OCI-LY3 (cell line): ENCODE results near the gene HAS3.

ENCODE experiments used
- H2AFZ ChIP-seq: fragments of 200-600, 300-600 bp; shearing (Covaris generic); 2 replicates; pipeline ENCODE4 v1.6.0; 2014; ENCODE audit warnings: antibody characterized with exemption, low read depth, low read length
- H3K27ac ChIP-seq: fragments of 200-600, 300-600 bp; sonication (generic); 2 replicates; pipeline ENCODE4 v1.5.1; 2014; ENCODE audit warnings: mild to moderate bottlenecking, low read length, moderate library complexity, mixed read lengths
- H3K27me3 ChIP-seq: fragments of 200-600, 300-600 bp; sonication (generic); 2 replicates; pipeline ENCODE4 v1.6.1; 2014; ENCODE audit warnings: low read depth, low read length, mixed read lengths
- H3K36me3 ChIP-seq: fragments of 200-600, 300-600 bp; sonication (generic); replicated peaks from 2 replicates; pipeline ENCODE3; 2014; ENCODE audit warnings: low read depth, low read length, mixed read lengths
- H3K4me1 ChIP-seq: fragments of 300-600, 200-600 bp; sonication (generic); 2 replicates; pipeline ENCODE4 v1.6.1; 2014; ENCODE audit warnings: low read length, mixed read lengths
- H3K4me2 ChIP-seq: fragments of 200-600, 300-600 bp; sonication (generic); 2 replicates; pipeline ENCODE4 v1.6.1; 2014; ENCODE audit warnings: low read length, mixed read lengths
- H3K4me3 ChIP-seq: fragments of 300-600, 200-600 bp; sonication (generic); 2 replicates; pipeline ENCODE4 v1.5.1; 2014; ENCODE audit warnings: antibody characterized with exemption, mild to moderate bottlenecking, low read length, moderate library complexity
- H3K79me2 ChIP-seq: fragments of 300-600, 200-600 bp; shearing (Covaris generic); 2 replicates; pipeline ENCODE4 v1.6.1; 2014; ENCODE audit warnings: mild to moderate bottlenecking, low read length, mixed read lengths
- H3K9ac ChIP-seq: fragments of 300-600, 200-600 bp; shearing (Covaris generic); 2 replicates; pipeline ENCODE4 v1.6.0; 2014; ENCODE audit warnings: mild to moderate bottlenecking, low read length, moderate library complexity
- H3K9me3 ChIP-seq: fragments of 200-600, 300-600 bp; shearing (Covaris generic); 2 replicates; pipeline ENCODE4 v1.6.1; 2014; ENCODE audit warnings: low read length, mixed read lengths; ENCODE audit not compliant: insufficient read depth
- H4K20me1 ChIP-seq: fragments of 200-600, 300-600 bp; sonication (generic); 2 replicates; pipeline ENCODE4 v1.6.1; 2016; ENCODE audit warnings: low read length, mixed read lengths; ENCODE audit not compliant: insufficient read depth
- EZH2phosphoT487 ChIP-seq: fragments of 200-600 bp; shearing (Covaris generic); IDR thresholded peaks from 2 replicates; pipeline ENCODE4 v1.6.1; 2018; ENCODE audit warnings: antibody characterized with exemption, mixed run types, low read depth
- TF ChIP-seq, protein P1 (sequence below): fragments of 200-600, 300-600 bp; sonication (generic); IDR thresholded peaks from 2 replicates; pipeline ENCODE4 v1.5.1; 2014; ENCODE audit warnings: antibody characterized with exemption, low read length, low read depth

Gene HAS3

DNA sequence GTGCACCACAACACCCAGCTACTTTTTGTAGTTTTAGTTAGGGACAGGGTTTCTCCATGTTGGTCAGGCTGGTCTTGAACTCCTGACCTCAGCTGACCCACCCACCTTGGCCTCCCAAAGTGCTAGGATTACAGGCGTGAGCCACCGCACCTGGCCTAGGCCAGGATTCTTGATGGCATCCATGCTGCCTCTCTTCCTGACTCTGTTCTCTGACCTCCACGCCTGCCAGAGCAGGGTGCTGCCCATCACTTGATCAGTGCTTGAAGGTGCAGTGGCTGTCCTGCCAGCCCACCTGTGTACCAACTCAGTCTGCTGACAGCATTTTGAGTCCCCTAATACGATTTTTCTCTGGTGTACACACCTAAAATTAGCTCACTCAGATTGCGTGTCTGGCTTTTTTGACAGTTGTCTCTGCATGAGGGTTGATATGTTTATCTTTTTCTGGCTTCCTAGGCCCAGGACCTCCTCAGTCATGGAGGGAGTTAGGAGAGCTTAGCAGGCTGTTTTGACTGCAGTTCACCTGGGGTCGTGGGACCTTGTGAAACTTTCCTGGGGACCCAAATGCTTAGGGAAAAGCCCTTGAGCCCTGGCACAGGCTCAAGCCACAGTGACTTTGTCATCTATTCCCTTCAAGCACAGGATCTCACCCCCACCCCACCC is 5.9 kb downstream of the HAS3 start:
- no peak overlapping the region for H3K27ac ChIP-seq
- H3K9ac ChIP-seq: no peak overlapping the region
- no peak overlapping the region for H3K4me3 ChIP-seq
- H3K79me2 ChIP-seq: no peaks in the 10 kb centered on the region
- no peaks in the 10 kb centered on the region for H3K27me3 ChIP-seq
- H3K9me3 ChIP-seq: no peaks in the 10 kb centered on the region
- peaks cover 5% of the 10 kb centered on the region; the same call in 1 of the 2 replicates for H3K4me1 ChIP-seq
- no peak overlapping the region for H2AFZ ChIP-seq
- H3K4me2 ChIP-seq: no peak overlapping the region
- H3K36me3 ChIP-seq: peaks cover 3% of the 10 kb centered on the region
- TF ChIP-seq, protein P1, sequence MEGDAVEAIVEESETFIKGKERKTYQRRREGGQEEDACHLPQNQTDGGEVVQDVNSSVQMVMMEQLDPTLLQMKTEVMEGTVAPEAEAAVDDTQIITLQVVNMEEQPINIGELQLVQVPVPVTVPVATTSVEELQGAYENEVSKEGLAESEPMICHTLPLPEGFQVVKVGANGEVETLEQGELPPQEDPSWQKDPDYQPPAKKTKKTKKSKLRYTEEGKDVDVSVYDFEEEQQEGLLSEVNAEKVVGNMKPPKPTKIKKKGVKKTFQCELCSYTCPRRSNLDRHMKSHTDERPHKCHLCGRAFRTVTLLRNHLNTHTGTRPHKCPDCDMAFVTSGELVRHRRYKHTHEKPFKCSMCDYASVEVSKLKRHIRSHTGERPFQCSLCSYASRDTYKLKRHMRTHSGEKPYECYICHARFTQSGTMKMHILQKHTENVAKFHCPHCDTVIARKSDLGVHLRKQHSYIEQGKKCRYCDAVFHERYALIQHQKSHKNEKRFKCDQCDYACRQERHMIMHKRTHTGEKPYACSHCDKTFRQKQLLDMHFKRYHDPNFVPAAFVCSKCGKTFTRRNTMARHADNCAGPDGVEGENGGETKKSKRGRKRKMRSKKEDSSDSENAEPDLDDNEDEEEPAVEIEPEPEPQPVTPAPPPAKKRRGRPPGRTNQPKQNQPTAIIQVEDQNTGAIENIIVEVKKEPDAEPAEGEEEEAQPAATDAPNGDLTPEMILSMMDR: no peak
- H4K20me1 ChIP-seq: peaks cover 15% of the 10 kb centered on the region

DNA sequence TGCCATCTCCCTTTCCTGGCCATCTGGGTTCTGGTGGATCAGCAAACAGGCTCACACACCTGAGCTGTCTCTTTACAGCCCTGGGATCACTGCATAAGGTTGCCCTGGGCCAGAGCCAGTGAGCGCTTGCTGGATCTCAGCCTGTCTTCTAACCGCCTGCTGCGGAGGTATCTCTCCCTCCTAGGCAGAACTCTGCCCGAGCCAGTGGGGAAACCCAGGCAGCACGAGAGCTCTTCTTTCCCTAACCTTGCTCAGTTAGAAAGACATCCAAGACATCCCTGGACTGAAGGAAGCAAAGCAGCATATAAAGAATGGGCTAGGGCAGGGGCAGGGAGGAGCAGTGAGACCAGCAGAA is 6.4 kb downstream of the HAS3 start:
- Histone ChIP-seq H3K27ac (no peak overlapping the region), H3K27me3 (no peaks in the 10 kb centered on the region), H3K9ac (no peak overlapping the region), H3K4me3 (no peak overlapping the region), H2AFZ (no peak overlapping the region), H3K9me3 (no peaks in the 10 kb centered on the region), H3K79me2 (no peaks in the 10 kb centered on the region), H3K4me1 (peaks cover 1% of the 10 kb centered on the region; the same call in 1 of the 2 replicates), H4K20me1 (peaks cover 17% of the 10 kb centered on the region), H3K4me2 (no peak overlapping the region), H3K36me3 (peaks cover 5% of the 10 kb centered on the region)
- TF ChIP-seq, protein P1: no peak
- TF ChIP-seq EZH2phosphoT487: no peak

DNA sequence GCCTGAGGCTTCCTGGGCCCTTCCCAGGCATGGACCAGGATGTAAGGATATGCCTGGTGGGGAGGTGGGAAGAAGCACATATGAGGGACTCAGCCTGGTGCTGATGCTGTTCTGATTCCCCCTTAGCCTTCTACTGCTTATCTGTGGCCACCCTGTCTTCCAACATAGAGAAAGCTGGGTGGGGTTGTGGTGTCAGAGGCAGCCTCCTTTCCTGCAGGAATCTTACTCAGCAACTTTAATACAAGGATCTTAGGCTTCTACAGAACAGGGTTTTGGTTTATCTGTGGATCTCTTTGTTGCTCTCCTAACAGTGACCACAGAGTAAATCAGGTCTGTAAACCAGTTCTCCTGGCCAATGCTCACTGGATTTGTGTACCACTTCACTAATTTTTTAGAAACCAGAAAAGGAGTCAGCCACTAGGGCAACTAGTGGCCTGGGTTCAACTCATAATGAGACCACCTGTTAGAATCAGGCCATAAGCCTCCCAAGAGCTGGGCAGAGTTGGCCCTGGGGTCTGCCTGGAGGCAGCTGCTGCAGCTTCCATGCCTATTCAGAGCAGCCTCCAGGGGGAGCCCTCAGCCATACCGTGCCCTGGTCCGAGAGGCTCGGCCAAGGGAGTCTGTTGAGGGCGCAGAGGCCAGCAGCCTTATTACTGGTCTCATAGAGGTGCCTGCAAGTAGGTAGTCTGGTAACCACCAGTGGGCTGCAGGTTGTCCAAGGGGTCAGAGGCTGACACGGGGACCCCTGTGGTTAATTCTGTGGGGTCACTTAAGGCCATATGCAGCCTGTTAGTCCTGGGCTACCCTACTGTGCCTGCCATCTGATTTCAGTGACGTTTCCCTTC is 7.1 kb downstream of the HAS3 start:
- Histone ChIP-seq H3K9ac (no peak overlapping the region), H3K27me3 (no peaks in the 10 kb centered on the region), H3K36me3 (peaks cover 10% of the 10 kb centered on the region), H3K4me3 (no peak overlapping the region), H3K4me2 (no peak overlapping the region), H3K4me1 (no peaks in the 10 kb centered on the region), H4K20me1 (peaks cover 22% of the 10 kb centered on the region), H3K79me2 (no peaks in the 10 kb centered on the region), H2AFZ (no peak overlapping the region), H3K27ac (no peak overlapping the region), H3K9me3 (no peaks in the 10 kb centered on the region)
- TF ChIP-seq EZH2phosphoT487: no peak
- TF ChIP-seq, protein P1: peak; percentile 74

GRCh38 chr16:69113216-69113615 is 7.8 kb downstream of the HAS3 start:
- Histone ChIP-seq H3K79me2 (no peaks in the 10 kb centered on the region), H3K36me3 (peaks cover 14% of the 10 kb centered on the region), H3K9ac (no peak overlapping the region), H3K27me3 (no peaks in the 10 kb centered on the region), H2AFZ (no peak overlapping the region), H3K27ac (no peak overlapping the region), H3K4me2 (no peak overlapping the region), H3K4me1 (no peaks in the 10 kb centered on the region), H3K9me3 (no peaks in the 10 kb centered on the region), H4K20me1 (peaks cover 22% of the 10 kb centered on the region), H3K4me3 (no peak overlapping the region)
- no peak for TF ChIP-seq EZH2phosphoT487
- TF ChIP-seq, protein P1: no peak
